ENCODE measurements around the gene TMEM114. TPM values are rescaled to one million over a fixed set of nuclear protein-coding genes. Genes with fewer than 3 reads are reported as not detected.

The TMEM114 gene
- polyA plus RNA-seq, 1 experiment, result not detected

DNA sequence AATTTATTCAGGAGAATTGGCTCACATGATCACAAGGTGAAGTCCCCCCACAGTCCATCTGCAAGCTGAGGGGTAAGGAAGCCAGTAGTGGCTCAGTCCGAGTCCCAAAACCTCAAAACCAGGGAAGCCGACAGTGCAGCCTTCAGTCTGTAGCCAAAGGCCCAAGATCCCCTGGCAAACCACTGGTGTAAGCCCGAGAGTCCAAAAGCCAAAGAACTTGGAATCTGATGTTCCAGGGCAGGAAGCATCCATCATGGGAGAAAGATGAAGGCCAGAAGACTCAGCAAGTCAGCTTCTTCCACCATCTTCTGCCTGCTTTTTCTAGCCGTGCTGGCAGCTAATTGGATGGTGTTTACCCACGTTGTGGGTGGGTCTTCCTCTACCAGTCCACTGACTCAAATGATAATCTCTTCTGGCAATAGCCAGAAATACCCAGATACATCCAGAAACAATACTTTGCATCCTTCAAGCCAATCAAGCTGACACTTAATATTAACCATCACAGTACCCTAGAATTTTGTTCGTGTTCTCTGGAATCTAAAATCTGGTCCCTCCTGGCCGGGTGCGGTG is 40.4 kb downstream of the TMEM114 start:
- H3K4me3 ChIP-seq (ENCODE audit: low read depth, low read length), result no peak overlapping the region
- CTCF ChIA-PET, result no interaction called here
- POLR2A ChIA-PET, result no interaction called here
- H3K27me3 ChIP-seq (ENCODE audit: control insufficient read depth, insufficient read depth, low read length), result peaks cover 2% of the 10 kb centered on the region
- no peaks in the 10 kb centered on the region for H3K9me3 ChIP-seq (ENCODE audit: control insufficient read depth, insufficient read depth, low read length)
- TF ChIP-seq, protein P1, sequence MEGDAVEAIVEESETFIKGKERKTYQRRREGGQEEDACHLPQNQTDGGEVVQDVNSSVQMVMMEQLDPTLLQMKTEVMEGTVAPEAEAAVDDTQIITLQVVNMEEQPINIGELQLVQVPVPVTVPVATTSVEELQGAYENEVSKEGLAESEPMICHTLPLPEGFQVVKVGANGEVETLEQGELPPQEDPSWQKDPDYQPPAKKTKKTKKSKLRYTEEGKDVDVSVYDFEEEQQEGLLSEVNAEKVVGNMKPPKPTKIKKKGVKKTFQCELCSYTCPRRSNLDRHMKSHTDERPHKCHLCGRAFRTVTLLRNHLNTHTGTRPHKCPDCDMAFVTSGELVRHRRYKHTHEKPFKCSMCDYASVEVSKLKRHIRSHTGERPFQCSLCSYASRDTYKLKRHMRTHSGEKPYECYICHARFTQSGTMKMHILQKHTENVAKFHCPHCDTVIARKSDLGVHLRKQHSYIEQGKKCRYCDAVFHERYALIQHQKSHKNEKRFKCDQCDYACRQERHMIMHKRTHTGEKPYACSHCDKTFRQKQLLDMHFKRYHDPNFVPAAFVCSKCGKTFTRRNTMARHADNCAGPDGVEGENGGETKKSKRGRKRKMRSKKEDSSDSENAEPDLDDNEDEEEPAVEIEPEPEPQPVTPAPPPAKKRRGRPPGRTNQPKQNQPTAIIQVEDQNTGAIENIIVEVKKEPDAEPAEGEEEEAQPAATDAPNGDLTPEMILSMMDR (IDR thresholded peaks at IDR 0.05; ENCODE audit: low read depth, low read length), result no peak
- DNase-seq (ENCODE audit: low read depth, low spot score), result no peak
- no peak overlapping the region for H3K27ac ChIP-seq (ENCODE audit: low read depth, low read length)

DNA sequence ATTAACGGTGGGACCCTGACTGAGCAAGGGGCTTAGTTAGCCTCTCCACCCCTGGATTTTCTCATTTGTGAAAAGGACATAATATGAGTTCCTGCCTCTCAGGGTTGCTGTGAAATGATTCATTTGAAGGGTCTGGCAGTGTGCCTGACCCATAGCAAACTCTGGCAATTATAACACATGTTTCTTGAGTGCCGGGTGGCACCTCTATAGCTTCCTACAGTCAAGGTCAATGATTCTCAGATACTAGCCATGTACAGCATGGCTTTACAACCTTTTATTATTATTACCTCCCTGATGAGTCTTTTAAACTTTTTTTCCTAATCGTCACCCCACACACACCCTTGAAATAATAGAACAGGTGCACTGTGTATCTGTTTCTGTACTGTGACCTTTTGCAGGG is 42.1 kb downstream of the TMEM114 start:
- CTCF ChIA-PET, result no interaction called here
- Histone ChIP-seq H3K27me3 (ENCODE audit: control insufficient read depth, insufficient read depth, low read length) (peaks cover 2% of the 10 kb centered on the region), H3K4me3 (ENCODE audit: low read depth, low read length) (no peak overlapping the region), H3K27ac (ENCODE audit: low read depth, low read length) (no peak overlapping the region), H3K9me3 (ENCODE audit: control insufficient read depth, insufficient read depth, low read length) (no peaks in the 10 kb centered on the region)
- DNase-seq (ENCODE audit: low read depth, low spot score), result no peak
- POLR2A ChIA-PET, result no interaction called here
- TF ChIP-seq, protein P1 (IDR thresholded peaks at IDR 0.05; ENCODE audit: low read depth, low read length), result no peak

DNA sequence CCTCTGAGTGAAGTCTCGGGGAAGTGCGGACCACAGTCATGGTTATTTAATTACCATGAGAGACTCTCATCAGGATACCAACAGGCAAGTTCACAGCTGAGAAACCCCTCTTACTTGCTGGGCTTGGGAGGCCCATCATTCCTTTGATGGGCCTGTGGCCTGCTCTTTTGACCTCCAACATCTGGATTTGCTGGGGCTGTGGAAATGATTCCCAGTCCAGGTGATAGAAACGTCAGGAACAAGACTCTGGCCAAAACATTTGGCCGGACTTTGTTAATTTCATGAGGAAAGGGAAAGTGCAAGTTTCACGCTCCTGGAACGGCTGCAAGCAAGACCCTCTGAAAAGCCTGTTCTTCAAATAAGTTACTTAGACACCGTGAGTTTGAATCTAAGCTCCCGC is 42.5 kb downstream of the TMEM114 start:
- CTCF ChIA-PET, result no interaction called here
- DNase-seq (ENCODE audit: low read depth, low spot score), result no peak
- Histone ChIP-seq H3K27me3 (ENCODE audit: control insufficient read depth, insufficient read depth, low read length) (peaks cover under 1% of the 10 kb centered on the region), H3K9me3 (ENCODE audit: control insufficient read depth, insufficient read depth, low read length) (no peaks in the 10 kb centered on the region), H3K27ac (ENCODE audit: low read depth, low read length) (no peak overlapping the region), H3K4me3 (ENCODE audit: low read depth, low read length) (no peak overlapping the region)
- POLR2A ChIA-PET, result no interaction called here
- TF ChIP-seq, protein P1 (IDR thresholded peaks at IDR 0.05; ENCODE audit: low read depth, low read length), result no peak

DNA sequence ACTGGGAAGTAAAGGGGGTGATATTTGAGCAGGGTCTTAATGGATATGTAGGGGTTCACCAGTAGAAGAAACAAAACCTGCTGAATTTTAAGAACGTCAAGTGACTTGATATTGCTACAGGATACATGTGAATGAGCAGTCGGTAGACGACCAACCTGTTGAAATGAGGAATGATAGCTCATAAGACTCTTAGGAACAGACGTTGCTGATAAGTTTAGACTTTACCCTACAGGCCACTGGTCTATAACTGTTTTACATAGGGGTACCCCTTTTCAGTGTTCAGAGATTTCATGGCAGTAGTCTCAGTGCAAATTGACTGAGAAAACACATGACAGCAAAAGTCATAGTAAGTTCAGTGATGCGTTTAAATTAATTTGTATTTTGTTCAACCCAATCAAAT is 45.9 kb downstream of the TMEM114 start:
- H3K27ac ChIP-seq (ENCODE audit: low read depth, low read length), result no peak overlapping the region
- POLR2A ChIA-PET, result no interaction called here
- no peak overlapping the region for H3K4me3 ChIP-seq (ENCODE audit: low read depth, low read length)
- CTCF ChIA-PET, result no interaction called here
- no peak for DNase-seq (ENCODE audit: low read depth, low spot score)
- TF ChIP-seq, protein P1 (IDR thresholded peaks at IDR 0.05; ENCODE audit: low read depth, low read length), result no peak
- no peaks in the 10 kb centered on the region for H3K27me3 ChIP-seq (ENCODE audit: control insufficient read depth, insufficient read depth, low read length)
- H3K9me3 ChIP-seq (ENCODE audit: control insufficient read depth, insufficient read depth, low read length), result no peaks in the 10 kb centered on the region

GRCh38 chr16:8543258-8543657 is 47.1 kb downstream of the TMEM114 start:
- Histone ChIP-seq H3K9me3 (ENCODE audit: control insufficient read depth, insufficient read depth, low read length) (no peaks in the 10 kb centered on the region), H3K27me3 (ENCODE audit: control insufficient read depth, insufficient read depth, low read length) (no peaks in the 10 kb centered on the region), H3K27ac (ENCODE audit: low read depth, low read length) (no peak overlapping the region), H3K4me3 (ENCODE audit: low read depth, low read length) (no peak overlapping the region)
- no peak for DNase-seq (ENCODE audit: low read depth, low spot score)
- ChIA-PET POLR2A (no interaction called here), CTCF (no interaction called here)
- TF ChIP-seq, protein P1 (IDR thresholded peaks at IDR 0.05; ENCODE audit: low read depth, low read length), result no peak

Measured in AG04450 (cell line).